Keratinocyte (primary cell): ENCODE measurements around the gene VAT1.

Experiments used
- CTCF ChIP-seq, 3 experiments: IDR thresholded peaks in 1 of 3; conservative IDR thresholded peaks in 1 of 3; optimal IDR thresholded peaks in 1 of 3; 2 replicates in 2 of 3; 3 replicates in 1 of 3; pipeline versions ENCODE3 to v1.5.1; 2011; ENCODE audit warnings: low read length in 3 of 3, mild to moderate bottlenecking in 3 of 3, moderate library complexity in 2 of 3, control low read depth in 1 of 3, inconsistent platforms in 1 of 3; ENCODE audit not compliant: insufficient read depth in 2 of 3; ENCODE audit errors: extremely low read depth in 1 of 3
- EZH2 ChIP-seq: IDR thresholded peaks from one replicate; pipeline ENCODE4 v1.6.1; 2012; ENCODE audit warnings: inconsistent platforms, mild to moderate bottlenecking, low read length, moderate library complexity

GRCh38 chr17:43030137-43030767, 8.1 kb upstream of the VAT1 start:
- TF ChIP-seq CTCF (optimal IDR thresholded peaks at IDR 0.05 in 1 of 3, IDR thresholded peaks at IDR 0.05 in 1 of 3, conservative IDR thresholded peaks at IDR 0.05 in 1 of 3; ENCODE audit: extremely low read depth in 1 of 3, insufficient read depth in 2 of 3, low read length in 3 of 3) (no peak), EZH2 (no peak)
